ENCODE measurements around the gene LRP1B. TPM values are rescaled to one million over a fixed set of nuclear protein-coding genes. Genes with fewer than 3 reads are reported as not detected.

Gene LRP1B
- total RNA-seq, 6 experiments from 2014 or later: 0.06 to 1.7 (median 0.15) TPM; not detected in 1

GRCh38 chr2:141639809-141640208, 491.0 kb downstream of the LRP1B start:
- H3K4me3 ChIP-seq: no peak overlapping the region
- no peaks in the 10 kb centered on the region for H3K27me3 ChIP-seq
- no peaks in the 10 kb centered on the region for H3K36me3 ChIP-seq
- ATAC-seq: no peak
- no peaks in the 10 kb centered on the region for H3K4me1 ChIP-seq
- intact Hi-C loops (cut with DNase I): no loop called here
- WGBS (ENCODE audit: insufficient coverage, low coverage, low lambda C conversion rate, missing lambda C conversion rate): 57% methylated on average over 3 of the region's 3 CpGs
- H3K9me3 ChIP-seq: no peaks in the 10 kb centered on the region
- no peak for TF ChIP-seq CTCF (IDR thresholded peaks at IDR 0.05)
- TF ChIP-seq POLR2A (IDR thresholded peaks at IDR 0.05): no peak
- DNase-seq: no peak
- H3K27ac ChIP-seq: no peak overlapping the region

- Histone ChIP-seq H3K4me1 (no peaks in the 10 kb centered on the region), H3K4me3 (no peak overlapping the region), H3K9me3 (peaks cover 0 to 6% (median 0%) of the 10 kb centered on the region in 4 donors), H3K27ac (no peak overlapping the region), H3K27me3 (no peaks in the 10 kb centered on the region), H3K36me3 (no peaks in the 10 kb centered on the region)
- DNase-seq: no peak
- intact Hi-C loops (cut with DNase I): no loop called here
- ATAC-seq: no peak
- TF ChIP-seq POLR2A (IDR thresholded peaks at IDR 0.05) (no peak), CTCF (IDR thresholded peaks at IDR 0.05) (no peak)
Observed at GRCh38 chr2:141633132-141633531, 497.7 kb downstream of the LRP1B start.

- H3K9me3 ChIP-seq: peaks cover 0 to 6% (median 0%) of the 10 kb centered on the region in 4 donors
- no peaks in the 10 kb centered on the region for H3K27me3 ChIP-seq
- H3K36me3 ChIP-seq: no peaks in the 10 kb centered on the region
- no peaks in the 10 kb centered on the region for H3K4me1 ChIP-seq
- H3K4me3 ChIP-seq: no peak overlapping the region
- intact Hi-C loops (cut with DNase I): no loop called here
- H3K27ac ChIP-seq: no peak overlapping the region
- DNase-seq (no peak), ATAC-seq (no peak)
- WGBS (ENCODE audit: insufficient coverage, low coverage, low lambda C conversion rate, missing lambda C conversion rate): 58% methylated on average over 3 of the region's 3 CpGs
- no peak for TF ChIP-seq POLR2A (IDR thresholded peaks at IDR 0.05)
- TF ChIP-seq CTCF (IDR thresholded peaks at IDR 0.05): no peak
Observed at GRCh38 chr2:141630407-141630930, 500.3 kb downstream of the LRP1B start.

- Histone ChIP-seq H3K27me3 (no peaks in the 10 kb centered on the region), H3K27ac (no peak overlapping the region), H3K4me3 (no peak overlapping the region), H3K9me3 (no peaks in the 10 kb centered on the region), H3K4me1 (no peaks in the 10 kb centered on the region), H3K36me3 (no peaks in the 10 kb centered on the region)
- intact Hi-C loops (cut with DNase I): no loop called here
- TF ChIP-seq CTCF (IDR thresholded peaks at IDR 0.05) (no peak), POLR2A (IDR thresholded peaks at IDR 0.05) (no peak)
- no peak for DNase-seq
- ATAC-seq: no peak
Observed at GRCh38 chr2:141620372-141620771, 510.4 kb downstream of the LRP1B start.

- DNase-seq (no peak), ATAC-seq (no peak)
- intact Hi-C loops (cut with DNase I): no loop called here
- no peaks in the 10 kb centered on the region for H3K27me3 ChIP-seq
- TF ChIP-seq CTCF (IDR thresholded peaks at IDR 0.05): no peak
- no peak for TF ChIP-seq POLR2A (IDR thresholded peaks at IDR 0.05)
- H3K9me3 ChIP-seq: no peaks in the 10 kb centered on the region
- H3K4me3 ChIP-seq: no peak overlapping the region
- H3K4me1 ChIP-seq: no peaks in the 10 kb centered on the region
- H3K27ac ChIP-seq: no peak overlapping the region
- 73% methylated on average over 2 of the region's 2 CpGs for WGBS (ENCODE audit: insufficient coverage, low coverage, low lambda C conversion rate, missing lambda C conversion rate)
- no peaks in the 10 kb centered on the region for H3K36me3 ChIP-seq
Observed at GRCh38 chr2:141618457-141618856, 512.4 kb downstream of the LRP1B start.

All from right lobe of liver (tissue), 6 donors.